Measurements from ENCODE around the gene CRTC2. TPM values are rescaled to one million over a fixed set of nuclear protein-coding genes. Genes with fewer than 3 reads are reported as not detected.

The CRTC2 gene
- total RNA-seq, 1 donor from 2014 or later, result 38.3 TPM

DNA sequence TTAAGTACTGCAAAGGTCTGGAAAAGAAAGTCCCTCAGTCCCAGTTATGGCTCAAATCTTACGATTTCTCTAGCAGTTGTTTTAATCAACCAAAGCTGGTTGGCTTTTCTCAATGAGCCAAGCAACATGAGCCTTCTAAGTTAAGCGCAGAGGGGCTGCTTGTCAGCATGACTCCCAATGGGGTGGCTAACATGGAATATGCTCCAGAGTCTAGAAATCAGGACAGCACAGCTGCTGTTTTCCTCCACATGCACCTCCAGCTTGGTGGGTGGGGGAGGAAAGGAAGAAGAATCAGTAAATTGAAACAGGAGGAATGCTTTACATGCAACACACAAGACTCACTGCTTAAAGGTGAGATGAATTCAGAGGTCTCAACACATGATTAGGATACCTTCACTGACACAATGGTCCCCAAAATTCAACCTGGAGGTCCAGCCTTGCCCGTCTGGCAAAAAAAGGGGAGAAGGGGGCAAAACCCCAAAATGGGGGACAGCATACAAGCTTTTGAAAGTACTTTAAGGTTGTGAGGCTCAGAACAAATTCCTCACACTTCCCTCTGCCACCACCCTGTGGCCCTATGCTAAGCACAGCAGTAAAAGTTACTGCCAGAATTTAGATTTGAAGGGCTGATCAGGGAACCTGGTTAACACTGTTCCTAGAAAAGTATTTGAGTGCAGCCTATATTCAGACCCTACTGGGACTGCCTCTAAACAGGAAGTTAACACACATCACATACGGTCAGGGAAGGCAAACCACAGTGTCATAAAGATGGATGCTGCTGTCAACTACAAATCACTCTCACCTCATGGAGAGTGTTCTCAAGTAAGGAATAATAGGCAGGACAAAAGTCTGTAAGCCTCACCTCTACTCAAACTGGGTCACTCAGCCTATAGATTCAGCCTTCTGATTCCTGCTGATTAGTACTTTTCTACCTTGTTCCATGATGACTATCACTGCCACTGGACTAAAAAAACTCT, 38.2 kb downstream of the CRTC2 start:
- peaks cover 28% of the 10 kb centered on the region for H3K4me1 Mint-ChIP-seq (ENCODE audit: low read depth, unreplicated experiment)
- H3K9me3 Mint-ChIP-seq (ENCODE audit: unreplicated experiment), result no peaks in the 10 kb centered on the region
- FAIRE-seq (no peak), DNase-seq (ENCODE audit: low read depth) (no peak)
- peak overlapping the region; percentile 47 for H3K27ac Mint-ChIP-seq (ENCODE audit: unreplicated experiment)
- TF ChIP-seq EZH2 (IDR thresholded peaks at IDR 0.05; ENCODE audit: insufficient read depth, low read length), result no peak
- TF ChIP-seq, protein P1, sequence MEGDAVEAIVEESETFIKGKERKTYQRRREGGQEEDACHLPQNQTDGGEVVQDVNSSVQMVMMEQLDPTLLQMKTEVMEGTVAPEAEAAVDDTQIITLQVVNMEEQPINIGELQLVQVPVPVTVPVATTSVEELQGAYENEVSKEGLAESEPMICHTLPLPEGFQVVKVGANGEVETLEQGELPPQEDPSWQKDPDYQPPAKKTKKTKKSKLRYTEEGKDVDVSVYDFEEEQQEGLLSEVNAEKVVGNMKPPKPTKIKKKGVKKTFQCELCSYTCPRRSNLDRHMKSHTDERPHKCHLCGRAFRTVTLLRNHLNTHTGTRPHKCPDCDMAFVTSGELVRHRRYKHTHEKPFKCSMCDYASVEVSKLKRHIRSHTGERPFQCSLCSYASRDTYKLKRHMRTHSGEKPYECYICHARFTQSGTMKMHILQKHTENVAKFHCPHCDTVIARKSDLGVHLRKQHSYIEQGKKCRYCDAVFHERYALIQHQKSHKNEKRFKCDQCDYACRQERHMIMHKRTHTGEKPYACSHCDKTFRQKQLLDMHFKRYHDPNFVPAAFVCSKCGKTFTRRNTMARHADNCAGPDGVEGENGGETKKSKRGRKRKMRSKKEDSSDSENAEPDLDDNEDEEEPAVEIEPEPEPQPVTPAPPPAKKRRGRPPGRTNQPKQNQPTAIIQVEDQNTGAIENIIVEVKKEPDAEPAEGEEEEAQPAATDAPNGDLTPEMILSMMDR (IDR thresholded peaks at IDR 0.05; ENCODE audit: insufficient read depth, low read depth, low read length), result no peak
- H3K27me3 Mint-ChIP-seq (ENCODE audit: low read depth, unreplicated experiment), result no peaks in the 10 kb centered on the region
- H3K4me3 Mint-ChIP-seq (ENCODE audit: unreplicated experiment), result peak overlapping the region; percentile 95
- Histone ChIP-seq H3K4me2 (ENCODE audit: low read length) (peak overlapping the region; percentile 89), H3K4me3 (ENCODE audit: insufficient read depth, low read depth, low read length) (no peak overlapping the region), H3K9me3 (ENCODE audit: insufficient read depth, low read depth, low read length) (no peaks in the 10 kb centered on the region), H2AFZ (ENCODE audit: low read depth, low read length) (no peak overlapping the region), H3K79me2 (ENCODE audit: insufficient read depth, low read length) (peaks cover 70% of the 10 kb centered on the region), H4K20me1 (ENCODE audit: insufficient read depth, low read length) (peaks cover 65% of the 10 kb centered on the region), H3K27me3 (ENCODE audit: insufficient read depth, low read length) (no peaks in the 10 kb centered on the region), H3K9ac (ENCODE audit: low read length) (peak overlapping the region; percentile 80), H3K36me3 (ENCODE audit: insufficient read depth, low read length) (peaks cover 4% of the 10 kb centered on the region), H3K4me1 (ENCODE audit: insufficient read depth, low read length) (peaks cover 31% of the 10 kb centered on the region), H3K27ac (ENCODE audit: low read depth, low read length) (no peak overlapping the region)
- peaks cover 2% of the 10 kb centered on the region for H3K36me3 Mint-ChIP-seq (ENCODE audit: low read depth, unreplicated experiment)

DNA sequence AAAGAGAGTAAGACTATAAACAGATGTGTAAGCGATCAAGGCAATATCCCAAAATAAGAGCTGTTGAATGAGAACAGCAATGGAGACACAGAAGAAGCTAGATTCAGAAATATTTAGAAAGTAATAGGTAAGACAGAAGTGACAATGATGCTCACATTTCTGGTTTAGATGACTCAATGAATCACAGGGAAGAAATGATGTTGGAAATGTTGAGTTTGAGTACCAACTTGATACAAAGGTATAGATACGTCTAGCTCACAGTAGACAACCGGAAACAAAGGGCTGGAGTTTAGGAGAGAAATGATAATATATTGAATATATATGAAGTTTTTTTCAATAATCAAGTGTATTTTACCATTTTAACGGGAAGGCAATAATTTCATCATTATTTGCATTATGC, 42.1 kb downstream of the CRTC2 start:
- Histone ChIP-seq H3K27me3 (ENCODE audit: insufficient read depth, low read length) (no peaks in the 10 kb centered on the region), H3K4me2 (ENCODE audit: low read length) (no peak overlapping the region), H3K79me2 (ENCODE audit: insufficient read depth, low read length) (peaks cover 94% of the 10 kb centered on the region), H3K4me3 (ENCODE audit: insufficient read depth, low read depth, low read length) (no peak overlapping the region), H3K4me1 (ENCODE audit: insufficient read depth, low read length) (peaks cover 17% of the 10 kb centered on the region), H4K20me1 (ENCODE audit: insufficient read depth, low read length) (peaks cover 91% of the 10 kb centered on the region), H3K9ac (ENCODE audit: low read length) (no peak overlapping the region), H3K27ac (ENCODE audit: low read depth, low read length) (no peak overlapping the region), H3K36me3 (ENCODE audit: insufficient read depth, low read length) (peaks cover 4% of the 10 kb centered on the region), H3K9me3 (ENCODE audit: insufficient read depth, low read depth, low read length) (no peaks in the 10 kb centered on the region), H2AFZ (ENCODE audit: low read depth, low read length) (no peak overlapping the region)
- peaks cover 26% of the 10 kb centered on the region for H3K4me1 Mint-ChIP-seq (ENCODE audit: low read depth, unreplicated experiment)
- H3K4me3 Mint-ChIP-seq (ENCODE audit: unreplicated experiment), result no peak overlapping the region
- FAIRE-seq (no peak), DNase-seq (ENCODE audit: low read depth) (no peak)
- no peak for TF ChIP-seq EZH2 (IDR thresholded peaks at IDR 0.05; ENCODE audit: insufficient read depth, low read length)
- TF ChIP-seq, protein P1 (IDR thresholded peaks at IDR 0.05; ENCODE audit: insufficient read depth, low read depth, low read length), result no peak
- no peaks in the 10 kb centered on the region for H3K27me3 Mint-ChIP-seq (ENCODE audit: low read depth, unreplicated experiment)
- peaks cover 2% of the 10 kb centered on the region for H3K36me3 Mint-ChIP-seq (ENCODE audit: low read depth, unreplicated experiment)
- no peaks in the 10 kb centered on the region for H3K9me3 Mint-ChIP-seq (ENCODE audit: unreplicated experiment)
- no peak overlapping the region for H3K27ac Mint-ChIP-seq (ENCODE audit: unreplicated experiment)

DNA sequence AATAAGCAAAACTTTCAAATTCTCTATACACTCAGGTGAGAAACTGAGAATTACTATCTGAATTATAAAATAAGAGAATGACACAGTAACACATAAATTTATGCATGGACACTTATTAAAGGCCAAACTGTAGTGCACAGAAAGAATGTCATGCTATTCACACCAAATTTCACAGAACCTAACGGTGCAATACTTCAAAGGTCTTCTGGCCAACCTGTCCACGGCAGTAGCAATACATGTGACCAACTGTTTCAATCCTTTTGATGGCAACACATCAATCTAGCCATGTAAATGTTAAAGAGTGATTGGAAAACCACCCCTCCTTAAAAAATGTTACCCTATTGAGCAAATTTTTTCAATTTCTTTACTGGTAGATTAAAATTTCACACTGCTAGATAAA, 46.1 kb downstream of the CRTC2 start:
- peaks cover 91% of the 10 kb centered on the region for H3K79me2 ChIP-seq (ENCODE audit: insufficient read depth, low read length)
- H3K36me3 Mint-ChIP-seq (ENCODE audit: low read depth, unreplicated experiment), result peaks cover 5% of the 10 kb centered on the region
- no peak overlapping the region for H3K4me3 Mint-ChIP-seq (ENCODE audit: unreplicated experiment)

More for the DNA sequence above, 46.1 kb downstream of the CRTC2 start:
- Mint-ChIP-seq H3K27me3 (ENCODE audit: low read depth, unreplicated experiment) (no peaks in the 10 kb centered on the region), H3K4me1 (ENCODE audit: low read depth, unreplicated experiment) (no peaks in the 10 kb centered on the region), H3K27ac (ENCODE audit: unreplicated experiment) (no peak overlapping the region), H3K9me3 (ENCODE audit: unreplicated experiment) (no peaks in the 10 kb centered on the region)
- FAIRE-seq (no peak), DNase-seq (ENCODE audit: low read depth) (no peak)
- no peak overlapping the region for H3K9ac ChIP-seq (ENCODE audit: low read length)
- H3K4me3 ChIP-seq (ENCODE audit: insufficient read depth, low read depth, low read length), result no peak overlapping the region
- no peak for TF ChIP-seq EZH2 (IDR thresholded peaks at IDR 0.05; ENCODE audit: insufficient read depth, low read length)
- TF ChIP-seq, protein P1 (IDR thresholded peaks at IDR 0.05; ENCODE audit: insufficient read depth, low read depth, low read length), result no peak
- H3K27ac ChIP-seq (ENCODE audit: low read depth, low read length), result no peak overlapping the region
- H3K4me2 ChIP-seq (ENCODE audit: low read length), result no peak overlapping the region
- H2AFZ ChIP-seq (ENCODE audit: low read depth, low read length), result no peak overlapping the region
- peaks cover 80% of the 10 kb centered on the region for H4K20me1 ChIP-seq (ENCODE audit: insufficient read depth, low read length)
- no peaks in the 10 kb centered on the region for H3K9me3 ChIP-seq (ENCODE audit: insufficient read depth, low read depth, low read length)
- no peaks in the 10 kb centered on the region for H3K27me3 ChIP-seq (ENCODE audit: insufficient read depth, low read length)
- no peaks in the 10 kb centered on the region for H3K4me1 ChIP-seq (ENCODE audit: insufficient read depth, low read length)
- H3K36me3 ChIP-seq (ENCODE audit: insufficient read depth, low read length), result peaks cover 4% of the 10 kb centered on the region

All from astrocyte (in vitro differentiated cells and primary cell).